Stimulated activated CD4-positive, alpha-beta T cell treated with anti-CD3 and anti-CD28 coated beads, Interleukin-2, amount 100 ng/mL, for 24 hours (primary cell): ENCODE data around the gene PRPF40A.
"Not testable (repeated sequence)": the region's sequence is repeated elsewhere in the genome, so short reads cannot be mapped to it uniquely, and the experiment has no call there.

Source experiments
- DNase-seq, 2 donors: peaks; one replicate each; pipeline ENCODE4 v3.0.0-alpha.2; 2020

The PRPF40A gene

DNA sequence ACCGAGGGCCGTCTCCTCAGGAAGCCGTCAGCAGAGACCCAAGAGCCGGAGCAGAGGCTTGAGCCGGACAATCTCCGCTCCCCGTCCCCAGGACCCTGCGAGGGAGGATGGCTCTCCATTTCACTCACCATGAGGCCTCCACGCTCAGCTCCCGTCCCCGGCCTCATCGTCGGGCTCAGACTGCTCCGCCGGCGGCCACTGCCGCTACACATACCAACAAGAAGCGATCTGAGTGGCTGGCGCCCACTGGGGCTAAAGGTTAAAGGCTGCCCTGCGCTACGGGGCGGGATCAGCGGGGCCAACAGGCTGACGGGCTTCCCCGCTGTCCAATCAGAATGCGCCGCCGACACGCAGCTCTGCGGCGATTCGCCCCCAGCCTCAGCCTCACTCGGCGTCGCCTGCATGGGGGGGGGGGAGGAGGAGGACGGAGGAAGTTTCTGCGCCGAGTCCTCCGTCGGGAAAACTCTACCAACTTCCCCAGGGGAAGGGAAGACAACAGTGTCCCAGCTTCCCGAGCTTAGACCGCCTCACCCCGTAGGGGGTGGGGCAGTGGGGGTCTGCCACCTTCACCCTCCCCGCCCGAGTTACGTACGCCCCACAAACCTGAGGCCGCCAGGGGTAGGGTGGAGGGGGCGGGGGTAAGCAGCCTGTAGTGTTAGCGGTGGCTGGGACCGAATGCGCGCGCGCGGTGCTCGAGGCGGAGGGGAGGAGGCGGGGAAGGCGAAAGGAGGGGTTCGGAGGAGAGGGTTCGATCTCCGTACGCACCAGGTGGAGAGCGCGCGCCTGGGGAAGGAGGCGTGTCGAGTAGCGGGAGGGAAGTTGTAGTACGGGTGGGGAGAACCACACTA, at the start of gene PRPF40A:
Gene PRPF40A, minus strand, starts transcription at position 234 of the 848 bp plus-strand sequence. Its CDS starts 22 bp downstream, at position 212.
- peak; percentile 99 for DNase-seq

DNA sequence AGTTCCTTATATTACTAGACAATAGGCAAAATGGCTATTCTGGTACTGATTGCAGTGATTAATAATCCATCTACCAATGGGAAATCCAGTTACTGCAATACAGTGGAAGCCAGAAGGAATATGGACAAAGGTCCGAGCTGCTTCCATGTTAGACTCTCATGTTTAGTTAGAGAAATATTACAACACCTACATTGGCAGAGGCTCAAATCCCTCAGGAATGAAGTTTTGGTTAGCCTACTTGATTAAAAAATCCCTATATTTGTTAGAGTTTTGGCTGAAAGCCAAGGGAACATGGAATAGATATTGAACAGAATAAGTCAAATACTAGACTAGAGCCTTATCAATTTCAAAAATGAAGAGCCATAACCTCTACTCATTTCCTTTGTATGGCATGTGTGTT, 49.7 kb upstream of the PRPF40A start:
- no peak for DNase-seq

DNA sequence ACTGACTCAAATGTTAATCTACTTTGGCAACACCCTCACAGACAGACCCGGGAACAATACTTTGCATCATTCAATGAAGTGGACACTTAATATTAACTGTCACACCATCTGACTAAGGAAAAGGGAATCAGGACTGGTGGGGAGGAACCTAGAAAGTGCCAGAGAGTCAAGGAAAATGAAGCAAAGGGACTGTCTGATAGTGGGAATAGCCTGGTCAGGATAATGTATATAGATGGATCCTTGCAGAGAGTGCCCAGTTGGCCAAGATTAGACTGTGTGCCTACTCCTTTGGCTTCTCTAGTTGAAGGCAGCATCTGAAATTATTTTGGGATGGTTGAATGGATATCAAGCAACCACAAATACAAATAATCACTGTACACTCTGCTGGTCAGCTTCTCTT, 46.4 kb upstream of the PRPF40A start:
- DNase-seq = no peak

DNA sequence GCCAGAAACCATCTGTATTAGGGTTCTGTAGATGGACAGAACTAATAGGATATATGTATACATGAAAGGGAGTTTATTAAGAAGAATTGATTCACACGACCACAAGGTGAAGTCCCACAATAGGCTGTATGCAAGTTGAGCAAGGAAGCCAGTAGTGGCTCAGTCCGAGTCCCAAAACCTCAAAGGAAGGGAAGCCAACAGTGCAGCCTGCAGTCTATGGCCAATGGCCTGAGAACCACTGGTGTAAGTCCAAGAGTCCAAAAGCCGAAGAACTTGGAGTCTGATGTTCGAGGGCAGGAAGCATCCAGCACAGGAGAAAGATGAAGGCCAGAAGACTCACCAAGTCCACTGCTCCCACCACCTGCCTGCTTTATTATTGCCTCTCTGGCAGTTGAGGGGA, 45.9 kb upstream of the PRPF40A start:
- DNase-seq = not testable (repeated sequence)

DNA sequence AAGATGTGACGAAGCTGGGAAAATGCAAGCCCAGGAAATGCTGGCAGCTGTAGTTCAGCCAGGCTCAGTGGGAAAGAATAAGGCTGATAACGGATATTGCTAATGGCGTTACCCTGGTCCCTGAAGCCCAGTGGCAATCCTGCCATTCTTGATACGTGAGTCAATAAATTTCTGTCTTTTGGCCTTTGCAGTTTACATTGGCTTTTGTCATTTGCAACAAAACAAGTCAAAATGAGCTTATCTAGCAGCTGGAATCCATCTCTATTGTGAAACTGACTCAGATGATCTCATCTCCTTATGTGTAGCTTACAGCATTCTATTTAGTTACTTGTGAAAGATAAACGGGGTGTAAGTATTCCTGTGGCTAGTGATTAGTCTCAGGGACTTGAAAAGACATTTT, 44.9 kb upstream of the PRPF40A start:
- no peak for DNase-seq

DNA sequence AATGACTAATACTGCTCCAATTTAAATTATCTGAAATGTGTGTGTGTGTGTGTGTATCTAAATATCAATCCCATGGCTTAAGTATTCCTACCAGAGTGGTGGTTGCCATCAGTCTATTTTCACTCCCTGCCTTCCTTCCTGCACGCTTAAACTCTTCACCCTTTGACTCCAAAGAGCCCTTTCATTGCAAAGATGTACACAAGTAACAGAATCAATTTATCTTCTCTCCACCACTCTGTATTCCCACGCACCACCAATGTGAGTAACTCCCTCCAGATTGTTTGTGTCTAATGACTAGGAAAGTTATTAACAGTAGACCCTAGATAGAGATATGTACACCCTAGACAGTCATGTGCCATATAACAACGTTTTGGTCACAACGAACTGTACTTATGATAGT, 44.0 kb upstream of the PRPF40A start:
- no peak for DNase-seq

DNA sequence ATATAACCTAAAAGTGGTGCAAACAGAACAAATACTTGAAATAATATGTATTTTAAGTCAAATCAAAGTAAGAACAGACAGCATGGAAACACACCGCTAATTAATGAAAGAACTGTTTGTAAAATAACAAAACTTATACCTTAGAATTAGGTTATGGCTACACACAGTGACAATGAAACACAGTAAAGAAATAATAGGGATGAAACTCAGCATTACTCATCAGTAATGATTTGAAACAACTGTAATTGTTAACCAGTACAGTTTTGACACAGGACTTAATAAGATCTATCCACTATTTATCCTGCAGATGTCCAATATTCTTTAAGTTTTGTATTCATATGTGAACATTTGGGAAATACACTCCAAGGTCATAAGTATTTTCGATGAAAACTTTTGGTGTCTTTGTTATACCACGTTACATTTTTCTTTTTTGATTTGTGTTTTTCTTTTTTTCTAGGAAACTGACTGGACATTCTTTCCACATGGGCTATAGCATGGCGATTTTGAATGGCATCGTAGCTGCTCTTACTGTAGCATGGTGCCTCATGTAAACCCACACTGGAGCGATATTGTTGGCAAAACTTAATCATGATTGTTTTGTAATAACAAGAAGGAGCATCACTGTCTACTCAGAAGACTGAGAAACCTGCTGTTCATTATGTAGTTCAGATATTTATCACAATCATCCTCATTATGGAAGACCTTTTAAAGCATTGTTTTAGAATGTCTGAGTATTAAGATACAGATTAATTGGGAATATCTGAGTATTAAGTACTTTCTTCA, 42.2 kb upstream of the PRPF40A start:
- DNase-seq = no peak

DNA sequence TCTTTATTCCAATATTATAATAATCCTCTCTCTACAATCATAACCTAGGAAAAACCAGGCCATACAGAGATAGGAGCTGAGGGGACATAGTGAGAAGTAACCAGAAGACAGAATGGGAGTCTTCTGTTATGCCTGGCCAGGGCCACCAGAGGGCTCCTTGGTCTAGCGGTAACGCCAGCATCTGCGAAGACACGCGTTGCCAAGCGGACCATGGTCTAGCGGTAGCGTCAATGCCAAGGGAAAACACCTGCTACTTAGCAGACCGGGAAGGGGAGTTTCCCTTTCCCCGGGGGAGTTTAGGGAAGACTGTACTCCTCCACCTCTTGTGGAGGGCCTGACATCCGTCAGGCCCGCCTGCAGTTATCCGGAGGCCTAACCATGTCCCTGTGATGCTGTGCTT, 37.8 kb upstream of the PRPF40A start:
- peak in 1 of 2 donors; percentile 4 for DNase-seq

DNA sequence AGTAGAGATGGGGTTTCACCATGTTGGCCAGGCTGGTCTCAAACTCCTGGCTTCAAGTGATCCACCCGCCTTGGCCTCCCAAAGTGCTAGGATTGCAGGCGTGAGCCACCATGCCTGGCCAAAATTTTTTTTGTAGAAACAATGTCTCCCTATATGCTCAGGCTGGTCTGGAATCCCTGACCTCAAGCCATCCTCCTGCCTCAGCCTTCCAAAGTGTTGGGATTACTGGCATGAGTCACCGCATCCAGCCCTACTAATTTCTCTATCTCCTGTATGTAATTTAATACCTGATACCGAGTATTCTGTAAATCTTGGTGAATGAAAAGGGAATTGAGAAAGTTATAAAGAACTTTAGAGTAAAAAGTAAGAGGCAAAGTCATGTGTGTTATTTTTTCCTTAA, 30.5 kb upstream of the PRPF40A start:
- DNase-seq = not testable (repeated sequence)

DNA sequence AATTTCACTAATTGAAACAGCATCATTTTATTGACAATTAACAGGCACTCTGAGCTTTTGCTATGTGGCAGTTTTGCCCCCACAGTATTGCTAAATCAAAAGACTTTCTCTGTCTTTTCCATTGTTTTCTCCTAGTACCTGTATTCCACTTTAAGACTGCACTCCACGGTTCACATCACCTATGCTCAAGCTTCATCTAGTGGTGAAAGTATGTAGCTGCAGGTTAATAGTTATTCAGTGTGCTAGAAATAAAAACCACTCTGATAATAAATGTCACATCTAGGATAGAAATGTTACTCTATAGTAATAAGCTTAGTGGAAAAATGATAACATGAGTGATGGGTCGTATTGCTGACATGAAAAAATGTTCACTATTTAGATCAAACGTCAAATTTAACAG, 25.7 kb upstream of the PRPF40A start:
- no peak for DNase-seq

DNA sequence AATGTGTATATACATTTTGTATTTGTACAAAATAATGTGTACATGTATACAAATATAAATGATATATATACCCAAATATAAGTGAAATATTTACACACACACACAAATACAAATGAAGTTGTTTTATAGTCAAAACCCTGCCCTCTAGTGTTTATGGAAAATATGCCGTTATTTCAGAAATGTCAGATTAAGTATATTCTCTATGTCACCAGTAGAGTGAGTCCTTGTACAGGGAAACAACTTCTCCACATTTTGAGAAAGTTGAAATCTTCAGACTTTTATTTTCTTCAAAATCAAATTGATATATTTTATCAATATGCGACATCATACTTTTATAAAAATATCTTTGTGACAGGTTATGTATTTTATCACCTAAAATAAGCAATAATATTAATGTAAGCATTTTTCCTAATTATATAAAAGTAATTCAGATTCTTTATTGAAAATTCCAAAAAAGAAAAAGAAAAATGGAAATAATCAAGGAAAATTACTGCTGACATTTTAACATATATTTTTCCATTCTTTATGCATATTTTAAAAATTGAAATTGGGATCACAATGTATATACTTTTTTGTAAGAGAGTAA, 23.6 kb upstream of the PRPF40A start:
- no peak for DNase-seq

DNA sequence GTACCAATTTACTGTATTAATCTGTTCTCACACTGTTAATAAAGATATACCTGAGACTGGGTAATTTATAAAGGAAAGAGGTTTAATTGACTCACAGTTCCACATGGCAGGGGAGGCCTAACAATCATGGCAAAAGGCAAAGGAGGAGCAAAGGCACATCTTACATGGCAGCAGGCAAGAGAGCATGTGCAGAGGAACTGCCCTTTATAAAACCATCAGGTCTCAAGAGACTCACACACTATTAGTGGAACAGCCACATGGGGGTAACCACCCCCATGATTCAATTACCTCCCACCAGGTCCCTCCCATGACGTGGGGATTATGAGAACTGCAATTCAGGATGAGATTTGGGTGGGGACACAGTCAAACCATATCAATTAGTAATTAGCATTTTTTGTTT, 22.4 kb upstream of the PRPF40A start:
- DNase-seq = not testable (repeated sequence)

DNA sequence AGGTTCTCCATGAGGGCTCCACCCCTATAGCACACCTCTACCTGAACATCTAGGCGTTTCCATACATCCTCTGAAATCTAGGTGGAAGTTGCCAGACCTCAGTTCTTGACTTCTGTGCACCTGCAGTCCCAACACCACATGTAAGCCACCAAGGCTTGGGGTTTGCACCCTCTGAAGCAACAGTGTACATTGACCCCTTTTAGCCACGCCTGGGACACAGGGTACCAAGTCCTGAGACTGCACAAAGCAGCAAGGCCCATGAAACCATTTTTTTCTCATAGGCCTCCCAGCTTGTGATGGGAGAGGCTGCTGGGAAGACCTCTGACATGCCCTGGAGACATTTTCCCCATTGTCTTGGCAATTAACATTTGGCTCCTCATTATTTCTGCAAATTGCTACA, 21.2 kb upstream of the PRPF40A start:
- DNase-seq = no peak

DNA sequence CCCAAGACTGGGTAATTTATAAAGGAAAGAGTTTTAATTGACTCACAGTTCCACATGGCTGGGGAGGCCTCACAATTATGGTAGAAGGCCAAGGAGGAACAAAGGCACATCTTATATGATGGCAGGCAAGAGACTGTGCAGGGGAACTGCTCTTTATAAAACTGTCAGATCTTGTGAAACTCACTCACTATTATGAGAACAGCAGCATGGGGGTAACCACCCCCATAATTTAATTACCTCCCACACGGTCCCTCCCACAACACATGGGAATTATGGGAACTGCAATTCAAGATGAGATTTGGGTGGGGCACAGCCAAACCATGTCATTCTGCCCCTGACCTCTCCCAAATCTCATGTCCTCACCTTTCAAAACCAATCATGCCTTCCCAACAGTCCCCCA, 20.2 kb upstream of the PRPF40A start:
- DNase-seq = not testable (repeated sequence)

DNA sequence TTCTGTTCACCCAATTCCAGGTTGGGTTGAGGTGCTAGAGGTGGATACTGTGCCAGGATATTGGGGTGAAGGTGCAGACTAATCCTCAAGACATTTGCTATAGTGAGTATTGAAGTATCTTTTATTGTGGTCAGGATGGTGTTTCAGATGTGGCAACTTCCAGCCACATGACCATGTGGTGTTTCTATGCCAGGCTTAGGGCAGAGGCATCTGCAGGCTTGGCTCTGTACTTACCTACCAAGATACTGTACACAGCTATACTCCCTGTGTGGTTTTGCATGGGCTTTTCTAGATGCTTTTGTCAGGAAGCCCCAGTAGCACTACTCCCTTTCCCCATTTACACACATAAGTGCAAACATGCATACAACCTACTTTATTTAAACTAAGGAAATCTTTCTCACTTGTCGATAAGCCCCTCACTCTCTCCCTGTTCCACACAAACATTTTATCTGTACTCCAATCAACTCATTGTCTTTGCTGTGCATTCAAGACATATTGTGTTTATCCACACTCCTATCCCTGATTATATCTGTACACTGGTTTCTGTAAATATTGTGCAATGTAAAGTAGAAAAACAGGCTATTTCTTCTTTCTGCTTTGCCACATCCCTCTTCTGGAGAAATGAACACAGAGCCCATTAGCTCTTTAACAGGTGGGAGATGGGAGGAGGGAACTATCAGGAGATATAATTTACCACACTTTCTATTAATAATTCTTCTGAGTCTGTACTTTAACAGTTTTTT, 13.5 kb upstream of the PRPF40A start:
- DNase-seq = peak in 1 of 2 donors; percentile 24

DNA sequence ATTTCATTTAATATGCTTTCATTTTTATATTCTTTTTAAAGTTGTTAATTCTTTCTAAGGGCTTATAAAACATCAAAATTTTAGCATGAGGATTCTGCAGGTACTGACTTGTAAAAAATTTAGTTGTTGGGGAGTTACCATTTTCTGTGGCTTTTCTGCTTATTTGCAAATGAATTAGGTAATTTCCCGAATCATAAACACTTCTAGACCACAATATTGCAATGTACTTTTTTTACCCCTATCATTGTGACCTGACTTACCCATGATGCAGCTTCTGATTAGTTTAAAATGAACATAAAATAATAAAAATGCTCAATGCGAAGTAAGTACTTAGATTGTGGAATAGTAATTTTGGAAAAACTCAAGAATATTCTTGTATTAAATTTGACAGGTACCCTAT, 12.6 kb upstream of the PRPF40A start:
- DNase-seq = no peak

DNA sequence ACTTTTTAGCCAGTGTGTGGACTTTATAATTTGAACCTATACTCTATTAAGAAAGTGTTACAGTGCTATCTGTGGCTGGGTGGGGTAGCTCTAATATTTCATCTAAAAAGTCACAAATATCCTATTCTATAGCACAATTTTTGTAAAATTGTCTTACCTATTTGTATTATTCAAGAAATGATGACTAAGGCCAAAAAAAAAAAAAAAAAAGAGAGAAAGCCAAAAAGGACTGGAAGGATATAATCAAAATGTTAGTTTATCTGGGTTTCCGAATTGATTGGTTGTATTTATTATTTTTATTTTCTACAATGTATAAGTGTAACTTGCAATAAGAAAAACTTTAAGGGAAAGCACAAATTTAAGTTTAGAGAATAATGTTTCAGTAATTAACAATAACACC, 6.7 kb upstream of the PRPF40A start:
- DNase-seq = no peak

DNA sequence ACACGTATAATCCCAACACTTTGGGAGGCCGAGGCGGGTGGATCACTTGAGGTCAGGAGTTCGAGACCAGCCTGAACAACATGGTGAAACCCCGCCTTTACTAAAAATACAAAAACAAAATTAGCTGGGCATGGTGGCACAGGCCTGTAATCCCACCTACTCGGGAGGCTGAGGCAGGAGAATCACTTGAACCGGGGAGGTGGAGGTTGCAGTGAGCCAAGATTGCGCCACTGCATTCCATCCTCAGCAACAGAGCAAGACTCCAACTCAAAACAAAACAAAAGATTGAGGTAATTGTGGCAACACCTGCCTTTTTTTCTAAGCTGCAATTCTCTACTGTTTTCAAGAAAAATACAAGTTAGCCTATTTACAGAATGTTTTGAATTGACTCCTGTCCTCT, 5.4 kb upstream of the PRPF40A start:
- not testable (repeated sequence) for DNase-seq

DNA sequence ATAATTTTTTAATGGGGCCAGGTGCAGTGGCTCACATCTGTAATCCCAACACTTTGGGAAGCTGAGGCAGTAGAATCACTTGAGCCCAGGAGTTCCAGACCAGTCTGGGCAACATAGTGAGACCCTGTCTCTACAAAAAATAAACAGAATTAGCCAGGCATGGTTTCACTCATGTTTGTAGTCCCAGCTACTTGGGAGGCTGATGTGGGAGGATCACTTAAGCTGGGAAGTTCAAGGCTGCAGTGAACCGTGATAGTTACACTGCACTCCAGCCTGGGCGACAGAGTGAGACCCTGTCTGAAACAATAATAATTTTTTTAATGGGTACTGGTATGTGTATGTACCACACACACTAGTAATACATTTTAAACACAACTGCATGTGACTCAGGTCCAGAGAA, 3.5 kb upstream of the PRPF40A start:
- DNase-seq = no peak

DNA sequence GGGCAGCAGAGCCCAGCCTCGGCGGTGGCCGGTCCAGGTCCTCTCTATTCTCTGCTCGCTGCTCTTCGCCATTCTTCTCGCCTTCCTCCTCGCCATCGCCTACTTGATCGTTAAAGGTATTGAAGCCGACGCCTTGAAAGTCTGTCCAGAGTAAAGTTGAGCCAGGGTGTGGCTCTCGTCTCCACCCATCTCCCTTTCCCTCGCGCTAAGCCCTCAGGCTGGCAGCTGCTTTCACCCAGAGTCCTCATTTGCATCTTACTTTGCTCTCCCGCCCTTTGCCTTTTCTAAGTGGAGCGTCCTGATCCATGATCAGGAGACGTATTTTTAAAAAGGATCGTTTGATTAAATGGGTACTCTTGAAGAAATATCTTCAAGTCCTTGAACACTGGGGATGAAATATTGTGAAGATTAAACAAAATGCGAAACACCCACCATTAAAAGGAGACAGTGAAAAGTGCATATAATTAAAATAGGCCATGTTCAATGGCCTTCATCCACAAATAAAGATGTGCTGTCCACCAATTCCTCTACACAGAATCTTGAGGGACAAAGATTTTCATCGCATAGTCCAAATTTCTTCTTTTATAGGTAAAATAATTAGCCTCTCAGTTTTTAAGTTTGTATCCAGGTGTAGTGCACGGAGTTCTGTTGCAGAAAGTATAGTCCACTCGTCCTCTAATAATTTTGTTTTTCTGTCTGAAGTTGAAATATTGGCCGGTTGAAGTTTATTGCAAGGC, 1.8 kb upstream of the PRPF40A start:
- DNase-seq = peak in 1 of 2 donors; percentile 47

DNA sequence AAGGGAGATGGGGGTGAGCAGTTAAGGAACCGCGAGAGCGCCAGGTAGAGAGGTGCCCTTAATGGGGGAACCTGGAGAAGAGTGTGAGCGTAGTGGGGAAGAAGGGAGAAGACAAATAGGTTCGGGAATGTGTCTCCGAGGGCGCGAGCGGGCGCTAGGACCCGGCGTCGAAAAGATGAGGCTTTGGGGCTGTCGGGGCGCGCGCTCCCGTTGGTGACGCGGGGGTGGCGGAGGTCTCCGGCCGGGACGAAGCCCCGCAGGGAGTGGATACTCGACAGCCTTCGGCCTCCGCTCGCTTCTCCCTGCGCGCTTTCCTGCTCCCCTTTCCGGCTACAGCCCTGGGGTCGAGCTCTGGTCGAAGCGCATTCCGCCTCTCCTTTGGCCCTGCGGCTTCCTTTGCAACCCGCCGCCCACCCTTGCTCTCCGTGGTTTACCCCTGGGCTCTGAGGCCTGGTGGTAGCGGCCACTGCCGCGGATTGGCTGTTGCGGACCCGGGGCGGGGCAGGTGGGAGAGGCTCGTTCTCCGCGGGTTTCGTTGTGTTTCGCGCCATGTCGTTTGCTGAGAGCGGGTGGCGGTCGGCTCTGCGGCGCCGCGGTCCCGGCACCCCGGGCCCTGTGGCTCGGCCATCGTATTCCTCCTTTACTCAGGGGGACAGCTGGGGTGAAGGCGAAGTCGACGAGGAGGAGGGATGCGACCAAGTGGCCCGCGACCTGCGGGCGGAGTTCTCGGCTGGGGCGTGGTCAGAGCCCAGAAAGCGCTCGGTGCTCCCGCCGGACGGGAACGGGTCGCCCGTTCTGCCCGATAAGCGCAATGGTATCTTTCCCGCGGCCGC, 1.0 kb upstream of the PRPF40A start, which contains the start of gene ARL6IP6:
Gene ARL6IP6, plus strand, starts transcription at position 545 of the 833 bp plus-strand sequence. Its CDS starts 5 bp downstream, at position 550.
- peak; percentile 91 to 94 for DNase-seq
